OCI-LY1 (cell line): ENCODE data around the gene CEP250.

Source experiments
- EZH2 ChIP-seq: fragments of 200-600 bp; sonication (generic), shearing (Covaris generic); IDR thresholded peaks from 2 replicates; pipeline ENCODE4 v1.8.0; 2017; ENCODE audit warnings: borderline replicate concordance, mixed run types, mild to moderate bottlenecking, antibody characterized with exemption, low read length, moderate library complexity, mixed read lengths
- TF ChIP-seq, protein P1 (sequence below): fragments of 200-600 bp; sonication (generic), shearing (Covaris generic); IDR thresholded peaks from 2 replicates; pipeline ENCODE4 v1.5.1; 2017; ENCODE audit warnings: mild to moderate bottlenecking, antibody characterized with exemption, low read length, moderate library complexity, mixed read lengths

DNA sequence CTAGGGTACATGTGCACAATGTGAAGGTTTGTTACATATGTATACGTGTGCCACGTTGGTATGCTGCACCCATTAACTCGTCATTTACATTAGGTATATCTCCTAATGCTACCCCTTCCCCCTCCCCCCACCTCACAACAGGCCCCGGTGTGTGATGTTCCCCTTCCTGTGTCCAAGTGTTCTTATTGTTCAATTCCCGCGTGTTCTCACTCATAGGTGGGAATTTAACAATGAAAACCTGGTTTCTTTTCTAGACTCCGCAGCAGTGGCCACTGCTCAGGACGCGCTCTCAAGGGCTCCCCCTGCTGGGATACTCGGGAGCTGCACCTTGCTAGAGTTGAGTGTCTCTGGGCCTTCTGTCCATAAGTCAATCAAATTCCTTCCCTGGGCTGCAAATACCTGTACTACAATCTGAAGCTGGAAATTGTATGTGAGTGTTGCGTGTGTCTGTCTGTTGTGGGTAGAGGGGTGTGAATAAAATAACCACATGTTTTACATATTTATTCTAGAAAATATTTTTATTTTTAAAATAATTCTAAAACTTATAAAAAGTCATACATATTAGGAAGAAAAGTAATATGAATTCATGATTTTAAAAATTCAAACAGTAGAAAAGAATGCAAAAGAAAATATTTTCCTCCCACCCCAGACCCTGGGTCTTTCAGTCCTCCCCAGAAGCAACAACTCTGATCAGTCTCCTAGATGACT, 8.2 kb upstream of the CEP250 start:
- TF ChIP-seq, protein P1, sequence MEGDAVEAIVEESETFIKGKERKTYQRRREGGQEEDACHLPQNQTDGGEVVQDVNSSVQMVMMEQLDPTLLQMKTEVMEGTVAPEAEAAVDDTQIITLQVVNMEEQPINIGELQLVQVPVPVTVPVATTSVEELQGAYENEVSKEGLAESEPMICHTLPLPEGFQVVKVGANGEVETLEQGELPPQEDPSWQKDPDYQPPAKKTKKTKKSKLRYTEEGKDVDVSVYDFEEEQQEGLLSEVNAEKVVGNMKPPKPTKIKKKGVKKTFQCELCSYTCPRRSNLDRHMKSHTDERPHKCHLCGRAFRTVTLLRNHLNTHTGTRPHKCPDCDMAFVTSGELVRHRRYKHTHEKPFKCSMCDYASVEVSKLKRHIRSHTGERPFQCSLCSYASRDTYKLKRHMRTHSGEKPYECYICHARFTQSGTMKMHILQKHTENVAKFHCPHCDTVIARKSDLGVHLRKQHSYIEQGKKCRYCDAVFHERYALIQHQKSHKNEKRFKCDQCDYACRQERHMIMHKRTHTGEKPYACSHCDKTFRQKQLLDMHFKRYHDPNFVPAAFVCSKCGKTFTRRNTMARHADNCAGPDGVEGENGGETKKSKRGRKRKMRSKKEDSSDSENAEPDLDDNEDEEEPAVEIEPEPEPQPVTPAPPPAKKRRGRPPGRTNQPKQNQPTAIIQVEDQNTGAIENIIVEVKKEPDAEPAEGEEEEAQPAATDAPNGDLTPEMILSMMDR: peak; percentile 91
- TF ChIP-seq EZH2: no peak
